Breast epithelium (tissue), 4 donors: ENCODE data around the gene KIF6. TPM values are rescaled to one million over a fixed set of nuclear protein-coding genes. Genes with fewer than 3 reads are reported as not detected.

ENCODE experiments used
- DNase-seq, 2 donors: peaks; one replicate each; pipeline ENCODE4 v3.0.0-alpha.2; 2019; ENCODE audit warnings: low spot score in 2 of 2
- H3K27ac ChIP-seq, 2 donors: fragments of 200-600 bp; sonication (generic) in 1 of 2; one replicate each; pipeline ENCODE4 v1.5.1; 2016 to 2019; ENCODE audit warnings: mild to moderate bottlenecking in 1 of 2
- H3K27me3 ChIP-seq, 2 donors: fragments of 200-600 bp; sonication (generic) in 1 of 2; one replicate each; pipeline versions ENCODE4 v1.5.1 to v1.6.0; 2017 to 2019; ENCODE audit warnings: control low read depth in 1 of 2, mild to moderate bottlenecking in 1 of 2
- H3K36me3 ChIP-seq: fragments of 200-600 bp; one replicate; pipeline ENCODE4 v1.5.1; 2019
- H3K4me1 ChIP-seq, 2 donors: fragments of 200-600 bp; sonication (generic); one replicate each; pipeline ENCODE4 v1.5.1; 2016 to 2019; ENCODE audit warnings: control low read depth in 1 of 2
- H3K4me3 ChIP-seq, 3 donors: fragments of 200-600 bp; sonication (generic); 1 replicate in 2 of 3; 2 replicates in 1 of 3; pipeline ENCODE4 v1.5.1; 2016 to 2019; ENCODE audit warnings: mild to moderate bottlenecking in 3 of 3, moderate library complexity in 2 of 3
- H3K9me3 ChIP-seq, 2 donors: fragments of 200-600 bp; sonication (generic) in 1 of 2; one replicate each; pipeline ENCODE4 v1.5.1; 2016 to 2019; ENCODE audit warnings: control low read depth in 1 of 2
- CTCF ChIP-seq, 3 donors: fragments of 450-650 bp; IDR thresholded peaks; one replicate each; pipeline ENCODE4 v1.5.1; 2016 to 2017; ENCODE audit warnings: antibody characterized with exemption in 3 of 3, mild to moderate bottlenecking in 3 of 3, moderate library complexity in 3 of 3
- POLR2A ChIP-seq: fragments of 450-650 bp; IDR thresholded peaks from one replicate; pipeline ENCODE4 v1.6.1; 2016; ENCODE audit warnings: antibody characterized with exemption, mild to moderate bottlenecking, moderate library complexity
- POLR2AphosphoS5 ChIP-seq, 3 donors: sonication (generic); formaldehyde crosslinking; IDR thresholded peaks; one replicate each; pipeline ENCODE4 v1.6.1; 2017; ENCODE audit warnings: antibody characterized with exemption in 3 of 3
- intact Hi-C: fragments of 100-400 bp; cut with DNase I; formaldehyde crosslinking; loops from one replicate; pipeline ENCODE4 v1.15.1; 2023; ENCODE audit warnings: low total_unique reads
- total RNA-seq, 3 donors: library from RNA; depleted of rRNA; stranded (reverse); fragments of >200 nt; gene quantifications; one replicate each; pipeline ENCODE4 v1.1.0, GENCODE V29; 2016

The KIF6 gene
- total RNA-seq, 3 donors from 2014 or later, result under 0.01 to 0.80 (median 0.15) TPM

- H3K4me1 ChIP-seq, result no peaks in the 10 kb centered on the region
- H3K27me3 ChIP-seq, result no peaks in the 10 kb centered on the region
- TF ChIP-seq POLR2AphosphoS5 (IDR thresholded peaks at IDR 0.05), result no peak
- no peak for TF ChIP-seq POLR2A
- TF ChIP-seq CTCF (IDR thresholded peaks at IDR 0.05), result no peak
- DNase-seq, result no peak
- H3K36me3 ChIP-seq, result no peaks in the 10 kb centered on the region
- intact Hi-C loops, result no loop called here
- H3K9me3 ChIP-seq, result no peaks in the 10 kb centered on the region
- H3K27ac ChIP-seq, result no peak overlapping the region
- H3K4me3 ChIP-seq, result no peak overlapping the region
Observed at GRCh38 chr6:39608652-39609345, 116.4 kb downstream of the KIF6 start.

- Histone ChIP-seq H3K36me3 (no peaks in the 10 kb centered on the region), H3K27ac (no peak overlapping the region), H3K4me1 (no peaks in the 10 kb centered on the region), H3K27me3 (no peaks in the 10 kb centered on the region), H3K9me3 (no peaks in the 10 kb centered on the region), H3K4me3 (no peak overlapping the region)
- TF ChIP-seq CTCF (IDR thresholded peaks at IDR 0.05), result no peak
- DNase-seq, result no peak
- intact Hi-C loops, result no loop called here
Observed at GRCh38 chr6:39602601-39603519, 122.3 kb downstream of the KIF6 start.

GRCh38 chr6:39599973-39600372 lies 125.2 kb downstream of the KIF6 start:
- intact Hi-C loops, result no loop called here
- no peak overlapping the region for H3K4me3 ChIP-seq

GRCh38 chr6:39599341-39599740 lies 125.9 kb downstream of the KIF6 start:
- H3K9me3 ChIP-seq, result no peaks in the 10 kb centered on the region
- no peak overlapping the region for H3K27ac ChIP-seq
- no peaks in the 10 kb centered on the region for H3K4me1 ChIP-seq
- TF ChIP-seq CTCF (IDR thresholded peaks at IDR 0.05), result no peak
- TF ChIP-seq POLR2A, result no peak
- no peak for TF ChIP-seq POLR2AphosphoS5 (IDR thresholded peaks at IDR 0.05)
- H3K4me3 ChIP-seq, result no peak overlapping the region
- no peaks in the 10 kb centered on the region for H3K36me3 ChIP-seq
- no peak for DNase-seq
- H3K27me3 ChIP-seq, result no peaks in the 10 kb centered on the region
- intact Hi-C loops, result no loop called here

More at GRCh38 chr6:39599973-39600372, 125.2 kb downstream of the KIF6 start:
- TF ChIP-seq POLR2AphosphoS5 (IDR thresholded peaks at IDR 0.05), result no peak
- no peak for TF ChIP-seq CTCF (IDR thresholded peaks at IDR 0.05)
- no peak for TF ChIP-seq POLR2A
- Histone ChIP-seq H3K9me3 (no peaks in the 10 kb centered on the region), H3K36me3 (no peaks in the 10 kb centered on the region), H3K4me1 (no peaks in the 10 kb centered on the region), H3K27me3 (no peaks in the 10 kb centered on the region), H3K27ac (no peak overlapping the region)
- DNase-seq, result no peak

GRCh38 chr6:39594285-39594684 lies 130.9 kb downstream of the KIF6 start:
- TF ChIP-seq CTCF (IDR thresholded peaks at IDR 0.05) (no peak), POLR2A (no peak), POLR2AphosphoS5 (IDR thresholded peaks at IDR 0.05) (no peak)
- H3K27ac ChIP-seq, result no peak overlapping the region
- no peak overlapping the region for H3K4me3 ChIP-seq
- intact Hi-C loops, result no loop called here
- no peak for DNase-seq
- no peaks in the 10 kb centered on the region for H3K4me1 ChIP-seq
- H3K9me3 ChIP-seq, result no peaks in the 10 kb centered on the region
- H3K27me3 ChIP-seq, result no peaks in the 10 kb centered on the region
- no peaks in the 10 kb centered on the region for H3K36me3 ChIP-seq
